Measurements from ENCODE around the gene PRPF8. TPM values are rescaled to one million over a fixed set of nuclear protein-coding genes. Genes with fewer than 3 reads are reported as not detected.

PRPF8 gene
- total and polyA plus RNA-seq, 2 of the 8 experiments (the other 6 are each of a cell fraction or from before 2014, with no cell fraction given) = 329 to 337 TPM

DNA sequence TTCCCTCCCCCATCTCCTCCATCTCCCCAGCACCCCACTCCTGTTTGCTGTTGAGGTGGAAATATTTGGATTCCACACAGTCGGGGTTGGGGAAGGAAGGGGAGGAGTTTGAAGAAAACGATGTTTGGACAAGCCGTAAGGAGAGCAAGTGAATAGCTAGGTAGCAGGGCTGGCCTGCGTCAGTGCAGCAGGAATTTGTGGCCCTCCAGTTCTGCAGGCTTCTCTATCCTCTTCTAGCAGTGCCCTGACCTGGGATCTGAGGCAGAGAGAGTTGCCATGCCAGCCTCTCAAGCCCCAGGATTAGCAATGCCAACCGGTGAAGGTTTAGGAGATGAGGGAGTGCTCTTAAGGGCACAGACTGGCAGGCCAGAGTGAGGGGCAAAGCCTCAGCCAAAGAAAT, 13.0 kb upstream of the PRPF8 start:
- no peaks in the 10 kb centered on the region for H3K4me1 ChIP-seq (replicated peaks in 1 of 4; ENCODE audit: control insufficient read depth in 3 of 4, insufficient read depth in 4 of 4, low read length in 3 of 4)
- H2BK5ac ChIP-seq (ENCODE audit: low read depth, low read length) = no peak overlapping the region
- 0 out of 2 replicates have a peak overlapping the region, but pooled peaks have one; percentile 17 for H2BK12ac ChIP-seq (ENCODE audit: low read depth, low read length)
- 73% methylated on average over 5 of the region's 5 CpGs; no CpG with 5 or more reads in 1 of the 2 experiments for WGBS, 2 experiments (ENCODE audit: extremely low coverage in 1 of 2, insufficient coverage in 1 of 2, insufficient read length in 1 of 2, insufficient replicate concordance in 2 of 2, low coverage in 1 of 2, low lambda C conversion rate in 2 of 2, missing lambda C conversion rate in 1 of 2)
- H4K8ac ChIP-seq (ENCODE audit: extremely low read depth, insufficient read depth, low read length) = no peak overlapping the region
- ChIA-PET CTCF (ENCODE audit: partially characterized antibody) (interaction anchor here (1.0 kb wide), 1 partner anchor 39 kb away, joined by 4 read pairs; no protein-coding TSS in a partner anchor), POLR2A (ENCODE audit: partially characterized antibody) (no interaction called here)
- H3K4ac ChIP-seq (replicated peaks; ENCODE audit: insufficient read length, low read depth, low read length) = no peak overlapping the region
- H2AFZ ChIP-seq (ENCODE audit: low read length) = no peak overlapping the region
- H4K5ac ChIP-seq (ENCODE audit: insufficient read length, low read depth, low read length) = no peak overlapping the region
- no peaks in the 10 kb centered on the region for H3K27me3 ChIP-seq (replicated peaks in 1 of 4; ENCODE audit: control insufficient read depth in 3 of 4, extremely low read depth in 1 of 4, insufficient read depth in 3 of 4, low read length in 3 of 4)
- H2BK120ac ChIP-seq (replicated peaks; ENCODE audit: low read depth, low read length) = no peak overlapping the region
- H4K91ac ChIP-seq (replicated peaks; ENCODE audit: insufficient read length, low read length) = no peak overlapping the region
- H3K14ac ChIP-seq (ENCODE audit: insufficient read length) = no peak overlapping the region
- no peak overlapping the region for H3K4me3 ChIP-seq (ENCODE audit: extremely low read depth in 1 of 4, insufficient read depth in 2 of 4, low read depth in 3 of 4, low read length in 4 of 4)
- no peak overlapping the region for H3K4me2 ChIP-seq (ENCODE audit: insufficient read depth in 1 of 2, low read depth in 2 of 2, low read length in 2 of 2)
- H3K56ac ChIP-seq (replicated peaks; ENCODE audit: insufficient read length, low read depth, low read length) = no peak overlapping the region
- H2BK20ac ChIP-seq (ENCODE audit: low read length) = no peak overlapping the region
- no peak overlapping the region for H3K27ac ChIP-seq (ENCODE audit: low read depth, low read length)
- H3K18ac ChIP-seq (ENCODE audit: extremely low read depth, low read length) = no peak overlapping the region
- no peaks in the 10 kb centered on the region for H3K9me3 ChIP-seq (ENCODE audit: insufficient read depth in 2 of 2, low read depth in 1 of 2, low read length in 1 of 2)
- H3K79me2 ChIP-seq (ENCODE audit: control insufficient read depth in 1 of 2, insufficient read depth in 2 of 2, low read length in 2 of 2) = no peaks in the 10 kb centered on the region
- no peaks in the 10 kb centered on the region for H3K23me2 ChIP-seq (ENCODE audit: low read depth, low read length)
- H3K9ac ChIP-seq (replicated peaks in 1 of 4; ENCODE audit: extremely low read depth in 1 of 4, low read depth in 3 of 4, low read length in 3 of 4) = no peak overlapping the region
- H3K36me3 ChIP-seq (ENCODE audit: control insufficient read depth in 2 of 4, insufficient read depth in 4 of 4, low read length in 3 of 4) = no peaks in the 10 kb centered on the region
- FAIRE-seq (no peak), DNase-seq (ENCODE audit: low read depth in 1 of 2, low spot score in 2 of 2) (no peak)
- no peaks in the 10 kb centered on the region for H4K20me1 ChIP-seq (replicated peaks in 1 of 2; ENCODE audit: control insufficient read depth in 1 of 2, insufficient read depth in 2 of 2, low read length in 2 of 2)
- no peak overlapping the region for H3K23ac ChIP-seq (ENCODE audit: insufficient read length)
- no peak overlapping the region for H2AK5ac ChIP-seq (ENCODE audit: low read depth, low read length)
- H2BK15ac ChIP-seq (ENCODE audit: low read length) = no peak overlapping the region
- no peaks in the 10 kb centered on the region for H3K79me1 ChIP-seq (ENCODE audit: low read depth, low read length)
- TF ChIP-seq PHF8 (conservative IDR thresholded peaks at IDR 0.05; ENCODE audit: low read depth, low read length) (no peak), BACH1 (IDR thresholded peaks at IDR 0.05; ENCODE audit: low read length) (no peak), POLR2A (IDR thresholded peaks at IDR 0.05; ENCODE audit: control extremely low read depth in 1 of 2, low read depth in 2 of 2, low read length in 2 of 2) (no peak)
